ENCODE results near the gene KLHDC8A.
"Not testable (repeated sequence)": the region's sequence is repeated elsewhere in the genome, so short reads cannot be mapped to it uniquely, and the experiment has no call there.

The KLHDC8A gene, protein sequence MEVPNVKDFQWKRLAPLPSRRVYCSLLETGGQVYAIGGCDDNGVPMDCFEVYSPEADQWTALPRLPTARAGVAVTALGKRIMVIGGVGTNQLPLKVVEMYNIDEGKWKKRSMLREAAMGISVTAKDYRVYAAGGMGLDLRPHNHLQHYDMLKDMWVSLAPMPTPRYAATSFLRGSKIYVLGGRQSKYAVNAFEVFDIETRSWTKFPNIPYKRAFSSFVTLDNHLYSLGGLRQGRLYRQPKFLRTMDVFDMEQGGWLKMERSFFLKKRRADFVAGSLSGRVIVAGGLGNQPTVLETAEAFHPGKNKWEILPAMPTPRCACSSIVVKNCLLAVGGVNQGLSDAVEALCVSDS

DNA sequence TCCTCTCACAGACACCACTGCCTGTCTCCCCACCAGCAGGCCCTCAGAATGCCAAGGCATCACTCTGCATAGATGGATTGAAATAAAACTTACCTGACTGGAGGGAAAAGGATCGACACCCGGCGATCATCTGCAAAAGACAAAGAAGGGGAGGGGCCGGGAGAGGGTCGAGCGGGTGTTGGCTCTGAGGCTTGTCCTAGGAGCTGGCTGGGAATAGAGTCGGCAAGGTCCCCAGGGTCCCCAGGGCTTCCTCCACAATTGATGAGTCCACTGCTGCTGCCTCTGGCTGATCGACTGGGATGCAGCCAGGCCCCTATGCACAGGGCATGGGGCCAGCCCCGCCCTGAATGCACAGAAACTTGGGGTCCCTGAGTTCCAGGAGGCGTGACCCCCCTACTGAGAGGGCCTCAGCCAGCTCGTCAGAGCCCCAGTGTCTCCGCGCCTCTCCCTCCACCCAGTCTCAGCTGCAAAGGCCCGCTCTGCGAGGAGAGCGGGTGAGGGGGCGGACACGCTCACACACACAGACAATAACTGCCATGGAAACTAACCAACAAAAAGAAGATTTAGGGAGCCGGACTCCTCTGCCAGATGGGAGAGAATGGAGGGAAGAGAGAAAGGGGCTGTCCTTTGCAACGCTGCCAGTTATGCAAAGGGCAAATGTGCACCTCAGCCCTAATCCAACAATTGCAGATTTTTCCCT lies at the start of gene KLHDC8A:
KLHDC8A (minus strand) TSS at position 483 of the 700 bp plus-strand sequence. CDS start 13,318 bp downstream, outside the sequence.
- DNase-seq (ENCODE audit: low spot score): no peak

DNA sequence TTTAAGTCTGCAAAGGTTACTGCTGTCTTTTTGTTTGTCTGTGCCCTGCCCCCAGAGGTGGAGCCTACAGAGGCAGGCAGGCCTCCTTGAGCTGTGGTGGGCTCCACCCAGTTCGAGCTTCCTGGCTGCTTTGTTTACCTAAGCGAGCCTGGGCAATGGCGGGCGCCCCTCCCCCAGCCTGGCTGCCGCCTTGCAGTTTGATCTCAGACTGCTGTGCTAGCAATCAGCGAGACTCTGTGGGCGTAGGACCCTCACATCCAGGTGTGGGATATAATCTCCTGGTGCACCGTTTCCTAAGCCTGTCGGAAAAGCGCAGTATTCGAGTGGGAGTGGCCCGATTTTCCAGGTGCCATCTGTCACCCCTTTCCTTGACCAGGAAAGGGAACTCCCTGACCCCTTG lies 49.5 kb upstream of the KLHDC8A start:
- DNase-seq (ENCODE audit: low spot score): not testable (repeated sequence)

DNA sequence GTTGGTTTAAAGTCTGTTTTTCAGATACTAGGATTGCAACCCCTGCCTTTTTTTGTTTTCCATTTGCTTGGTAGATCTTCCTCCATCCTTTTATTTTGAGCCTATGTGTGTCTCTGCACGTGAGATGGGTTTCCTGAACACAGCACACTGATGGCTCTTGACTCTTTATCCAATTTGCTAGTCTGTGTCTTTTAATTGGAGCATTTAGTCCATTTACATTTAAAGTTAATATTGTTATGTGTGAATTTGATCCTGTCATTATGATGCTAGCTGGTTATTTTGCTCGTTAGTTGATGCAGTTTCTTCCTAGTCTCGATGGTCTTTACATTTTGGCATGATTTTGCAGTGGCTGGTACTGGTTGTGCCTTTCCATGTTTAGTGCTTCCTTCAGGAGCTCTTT lies 47.8 kb upstream of the KLHDC8A start:
- DNase-seq (ENCODE audit: low spot score): not testable (repeated sequence)

DNA sequence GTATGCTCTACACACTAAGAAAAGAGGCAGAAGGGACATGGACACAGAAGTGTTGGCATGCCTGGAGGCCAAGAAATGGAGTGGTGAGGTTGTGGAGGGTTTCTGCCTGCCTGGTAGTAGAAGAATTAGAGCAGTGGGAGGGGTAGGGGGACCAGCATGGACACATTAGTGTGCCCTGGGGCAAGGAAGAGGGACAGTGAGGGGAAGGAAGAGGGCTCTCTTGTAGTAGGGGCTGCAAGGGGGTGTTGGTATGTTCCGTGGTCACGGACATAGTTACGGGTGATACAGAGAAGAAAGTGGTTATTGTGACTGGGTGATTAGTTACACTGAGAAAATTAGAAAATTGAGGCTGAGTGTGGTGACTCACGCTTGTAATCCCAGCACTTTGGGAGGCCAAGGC lies 41.9 kb upstream of the KLHDC8A start:
- DNase-seq (ENCODE audit: low spot score): no peak

DNA sequence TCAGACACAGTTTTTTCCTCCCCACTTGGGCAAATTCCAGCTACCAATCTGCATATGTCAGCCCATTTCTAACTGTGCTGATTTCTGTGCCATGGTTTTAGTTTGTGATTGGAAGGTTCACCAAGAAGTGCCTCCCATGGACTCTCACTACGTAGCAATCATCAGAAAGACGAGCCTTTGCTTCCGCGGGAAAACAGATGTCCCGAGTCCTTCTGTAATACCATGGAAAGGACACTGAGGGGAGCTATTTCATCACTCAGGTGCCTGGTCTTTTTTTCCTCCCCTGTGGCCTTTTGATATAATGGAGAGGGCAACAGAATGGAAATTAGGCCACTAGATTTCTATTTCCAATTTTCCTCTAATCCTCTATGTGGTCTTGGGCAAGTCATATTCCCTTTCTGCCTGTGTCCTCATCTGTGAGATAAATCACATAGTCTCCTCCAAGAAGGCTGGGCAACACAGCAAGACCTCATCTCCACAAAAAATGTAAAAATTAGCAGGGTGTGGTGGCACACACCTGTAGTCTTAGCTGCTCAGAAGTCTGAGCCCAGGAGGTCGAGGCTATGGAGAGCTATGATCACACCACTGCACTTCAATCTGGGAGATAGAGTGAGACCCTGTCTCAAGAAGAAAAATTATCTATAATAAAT lies 40.4 kb upstream of the KLHDC8A start:
- DNase-seq (ENCODE audit: low spot score): peak; percentile 54

DNA sequence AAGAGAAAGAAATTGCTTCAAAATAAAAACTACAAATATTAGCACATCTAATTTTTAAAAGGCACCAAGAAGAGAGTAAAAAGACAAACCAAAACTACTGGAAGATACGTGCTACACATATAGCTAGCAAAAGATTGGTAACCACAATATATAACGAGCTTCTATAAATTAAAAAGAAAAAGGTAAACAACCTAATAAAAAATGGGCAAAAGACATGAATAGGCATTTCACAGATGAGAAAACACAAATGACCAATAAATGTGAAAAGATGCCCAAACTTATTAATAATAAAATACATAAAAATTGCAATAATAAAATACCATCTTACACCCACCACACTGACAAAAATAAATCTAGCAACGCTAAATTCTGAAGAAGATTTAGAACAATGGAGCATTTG lies 38.9 kb upstream of the KLHDC8A start:
- no peak for DNase-seq (ENCODE audit: low spot score)

DNA sequence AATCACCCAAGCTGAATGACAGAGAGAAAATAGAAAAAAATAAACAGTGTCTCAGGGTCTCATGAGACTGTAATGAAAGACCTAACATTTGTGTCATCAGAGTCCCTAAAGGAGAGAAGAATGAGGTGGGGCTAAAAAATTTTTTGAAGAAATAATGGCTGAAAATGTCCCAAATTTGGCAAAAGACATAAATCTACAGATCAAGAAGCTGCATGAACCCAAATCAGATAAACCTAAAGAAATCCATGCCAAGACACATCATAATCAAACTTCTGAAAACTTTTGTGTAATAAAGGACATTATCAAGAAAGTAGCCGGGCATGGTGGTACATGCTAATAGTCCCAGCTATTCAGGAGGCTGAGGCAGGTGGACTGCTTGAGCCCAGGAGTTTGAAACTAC lies 35.9 kb upstream of the KLHDC8A start:
- no peak for DNase-seq (ENCODE audit: low spot score)

DNA sequence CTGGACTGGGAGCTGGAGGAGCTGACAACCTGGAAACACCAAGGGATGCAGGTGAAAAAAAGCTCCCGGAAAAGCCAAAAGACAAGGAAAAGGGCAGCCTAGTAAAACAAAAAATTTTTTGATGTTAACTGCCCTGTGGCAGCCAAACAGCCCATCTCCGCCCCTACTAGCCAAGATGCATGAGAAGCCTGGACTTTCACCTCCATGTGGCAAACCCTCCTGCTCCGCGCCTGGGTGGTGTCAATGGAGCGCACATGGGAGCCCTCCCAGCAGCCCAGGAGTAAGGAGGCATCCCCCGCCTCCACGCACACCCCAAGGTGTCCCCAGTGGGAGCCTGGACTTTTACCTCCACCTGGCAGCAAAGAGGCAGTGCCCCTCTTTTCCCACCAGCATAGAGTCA lies 34.7 kb upstream of the KLHDC8A start:
- no peak for DNase-seq (ENCODE audit: low spot score)

DNA sequence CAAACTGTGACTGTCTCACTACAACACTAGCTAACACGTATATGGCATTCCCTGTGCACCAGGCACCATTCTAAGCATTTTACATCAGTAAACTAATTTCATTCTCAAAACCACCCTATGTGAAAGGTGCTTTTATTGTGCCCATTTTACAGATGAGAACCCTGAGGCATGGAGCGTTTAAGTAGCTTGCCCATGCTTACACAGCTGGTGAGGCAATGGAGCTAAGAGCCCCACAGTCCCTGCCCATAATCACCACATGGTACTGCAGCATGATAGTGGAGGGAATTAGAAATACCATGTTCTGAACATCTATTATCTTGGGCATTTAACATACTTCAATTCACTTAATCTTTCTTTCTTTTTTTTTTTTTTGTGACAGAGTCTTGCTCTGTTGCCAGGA lies 31.1 kb upstream of the KLHDC8A start:
- no peak for DNase-seq (ENCODE audit: low spot score)

DNA sequence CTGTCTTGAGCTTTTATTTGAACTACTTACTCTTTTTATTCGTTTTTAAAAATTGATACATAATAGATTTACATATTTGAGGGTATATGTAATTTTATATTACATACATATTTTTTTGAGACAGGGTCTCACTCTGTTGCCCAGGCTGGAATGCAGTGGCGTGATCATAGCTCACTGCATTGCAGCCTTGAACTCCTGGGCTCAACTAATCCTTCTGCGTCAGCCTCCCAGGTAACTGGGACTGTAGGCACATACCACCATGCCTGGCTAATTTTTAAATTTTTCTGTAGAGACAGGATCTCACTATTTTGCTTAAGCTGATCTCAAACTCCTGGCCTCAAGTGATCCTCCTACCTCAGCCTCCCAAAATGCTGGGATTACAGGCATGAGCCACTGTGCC lies 26.3 kb upstream of the KLHDC8A start:
- DNase-seq (ENCODE audit: low spot score): not testable (repeated sequence)

DNA sequence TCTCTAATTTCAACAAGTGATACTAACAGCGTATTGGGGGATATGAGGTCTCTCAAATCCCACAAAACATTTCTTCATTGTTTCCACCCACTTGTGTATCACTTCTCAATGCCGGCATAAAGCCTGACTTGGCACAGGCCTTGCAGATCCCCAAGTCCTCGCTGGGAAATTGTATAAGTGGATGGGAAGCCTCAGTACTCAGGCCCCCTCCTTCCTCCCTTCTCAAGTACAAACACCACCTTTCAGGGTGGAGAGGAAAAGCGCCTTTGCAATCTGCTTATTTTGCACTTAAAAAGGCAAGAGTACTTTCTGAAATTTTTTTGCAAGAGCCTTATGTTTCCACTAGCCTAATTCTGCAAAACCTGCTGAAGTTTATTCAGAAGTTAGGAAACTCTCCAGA lies 25.8 kb upstream of the KLHDC8A start:
- DNase-seq (ENCODE audit: low spot score): no peak

DNA sequence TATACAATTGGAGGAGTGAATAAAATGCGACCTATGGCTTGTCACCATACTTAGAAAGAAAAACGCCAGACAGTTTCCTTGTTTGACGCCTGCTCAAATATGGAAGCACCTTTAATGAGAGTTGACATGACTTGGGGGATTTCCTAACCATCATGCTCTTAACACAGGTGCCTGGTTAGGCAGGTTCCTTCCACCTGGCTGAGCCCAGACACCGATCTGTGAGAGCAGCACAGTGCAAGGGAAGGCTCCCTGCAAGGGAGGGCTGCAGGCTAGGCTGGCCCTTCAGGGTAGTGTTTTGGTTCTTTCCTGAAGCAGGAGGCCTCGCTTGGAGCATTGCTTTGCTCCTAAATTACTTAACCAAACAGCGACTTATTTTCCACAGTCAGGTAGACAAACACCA lies 24.6 kb upstream of the KLHDC8A start:
- no peak for DNase-seq (ENCODE audit: low spot score)

DNA sequence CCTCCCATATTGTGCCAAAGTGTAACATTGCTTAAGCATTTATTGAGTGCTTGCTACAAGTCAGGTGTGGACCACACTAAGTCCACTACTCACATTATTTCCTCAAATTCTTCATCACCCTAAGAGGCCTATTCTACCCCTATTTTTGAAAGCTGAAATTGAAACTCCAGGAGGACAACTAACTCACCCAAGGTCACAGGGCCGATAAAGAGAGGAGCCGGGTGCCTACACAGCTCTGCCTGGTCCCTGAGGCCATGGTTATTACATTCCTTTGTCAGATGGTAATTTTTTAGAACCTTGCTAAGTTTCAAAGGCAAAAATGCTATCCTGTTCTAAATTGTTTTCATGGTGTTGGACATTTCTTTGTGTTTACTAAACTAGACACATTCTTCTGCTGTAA lies 24.2 kb upstream of the KLHDC8A start:
- DNase-seq (ENCODE audit: low spot score): no peak

DNA sequence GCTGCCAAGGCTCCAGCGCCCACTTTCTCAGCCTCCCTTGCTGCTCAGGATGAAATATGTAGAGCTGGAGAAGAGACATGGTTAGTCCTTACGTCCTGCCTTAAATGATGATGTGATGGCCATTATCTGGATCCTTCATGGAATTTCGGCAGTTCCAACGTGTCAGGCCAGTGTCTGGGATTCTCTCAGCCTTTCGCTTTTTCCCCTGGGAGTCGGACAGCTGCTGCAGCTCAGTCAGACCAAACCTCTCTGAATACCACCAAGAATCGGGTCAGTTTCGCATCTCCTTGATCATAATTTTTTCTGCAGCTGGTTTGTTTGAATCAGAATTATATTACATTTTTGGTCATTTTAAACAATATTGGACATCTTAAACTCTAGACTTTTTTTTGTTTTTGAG lies 22.3 kb upstream of the KLHDC8A start:
- DNase-seq (ENCODE audit: low spot score): no peak

DNA sequence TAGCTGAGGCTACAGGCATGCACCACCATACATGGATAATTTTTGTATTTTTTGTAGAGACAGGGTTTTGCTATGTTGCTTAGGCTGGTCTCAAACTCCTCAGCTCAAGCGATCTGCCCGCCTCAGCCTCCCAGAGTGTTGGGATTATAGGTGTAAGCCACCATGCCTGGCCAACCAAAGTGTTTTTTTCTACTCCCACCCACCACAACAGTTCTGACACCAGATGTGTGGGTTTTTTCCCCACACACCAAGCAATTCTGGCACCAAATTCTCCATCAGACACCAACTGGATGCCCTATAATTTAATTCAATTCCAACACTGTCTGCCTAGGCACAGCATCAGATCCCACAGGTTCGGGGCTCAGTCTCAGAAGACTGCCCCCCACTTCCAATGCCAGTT lies 20.6 kb upstream of the KLHDC8A start:
- no peak for DNase-seq (ENCODE audit: low spot score)

DNA sequence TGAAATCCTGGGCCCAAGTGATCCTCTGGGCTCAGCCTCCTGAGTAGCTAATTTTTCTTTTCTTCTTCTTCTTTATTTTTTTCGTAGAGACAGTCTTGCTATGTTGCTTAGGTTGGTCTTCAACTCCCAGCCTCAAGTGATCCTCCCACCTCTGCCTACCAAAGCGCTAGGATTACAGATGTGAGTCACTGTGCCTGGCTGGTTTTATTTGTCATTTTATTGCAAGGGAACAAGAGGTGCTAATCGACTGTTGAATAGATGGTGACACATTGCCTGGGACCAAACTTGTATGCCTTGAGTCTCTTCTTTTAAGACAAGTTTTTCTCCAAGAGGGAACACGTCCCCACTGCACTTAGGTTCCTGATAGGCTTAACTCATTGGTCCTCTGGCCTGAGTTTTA lies 20.0 kb upstream of the KLHDC8A start:
- no peak for DNase-seq (ENCODE audit: low spot score)

DNA sequence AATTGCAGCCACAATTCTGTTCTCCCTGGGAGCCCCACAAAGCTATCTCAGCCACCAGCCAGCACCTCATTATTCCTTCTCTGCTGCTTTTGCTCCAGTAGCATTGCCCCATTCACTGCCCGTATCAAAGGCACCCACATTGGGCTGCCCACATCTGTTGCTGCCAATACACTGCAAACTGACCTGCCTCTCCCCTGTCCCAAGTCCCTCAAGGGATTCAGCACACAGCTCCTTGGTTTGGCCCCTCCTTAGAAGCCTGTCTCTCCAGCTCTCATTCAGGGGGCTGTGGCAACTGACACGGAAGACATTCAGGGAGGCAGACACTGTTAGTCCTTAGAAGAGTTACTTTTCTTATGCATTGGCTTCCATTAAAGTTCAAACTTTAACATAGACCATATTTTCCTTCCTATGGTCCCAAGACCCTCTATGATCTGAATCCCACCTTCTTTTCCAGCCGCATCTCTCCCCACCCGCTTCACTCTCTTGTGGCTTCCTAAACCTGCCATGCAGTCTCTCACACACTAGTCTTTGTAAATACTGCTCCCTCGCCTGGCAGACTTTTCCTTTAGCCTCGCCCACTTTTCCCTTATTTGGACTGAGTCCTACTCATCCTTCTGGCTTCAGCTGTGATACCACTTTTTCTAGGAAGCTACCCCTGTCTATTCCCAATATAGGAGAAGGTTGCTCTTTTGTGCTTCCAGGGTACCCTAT lies 19.3 kb upstream of the KLHDC8A start:
- DNase-seq (ENCODE audit: low spot score): no peak

DNA sequence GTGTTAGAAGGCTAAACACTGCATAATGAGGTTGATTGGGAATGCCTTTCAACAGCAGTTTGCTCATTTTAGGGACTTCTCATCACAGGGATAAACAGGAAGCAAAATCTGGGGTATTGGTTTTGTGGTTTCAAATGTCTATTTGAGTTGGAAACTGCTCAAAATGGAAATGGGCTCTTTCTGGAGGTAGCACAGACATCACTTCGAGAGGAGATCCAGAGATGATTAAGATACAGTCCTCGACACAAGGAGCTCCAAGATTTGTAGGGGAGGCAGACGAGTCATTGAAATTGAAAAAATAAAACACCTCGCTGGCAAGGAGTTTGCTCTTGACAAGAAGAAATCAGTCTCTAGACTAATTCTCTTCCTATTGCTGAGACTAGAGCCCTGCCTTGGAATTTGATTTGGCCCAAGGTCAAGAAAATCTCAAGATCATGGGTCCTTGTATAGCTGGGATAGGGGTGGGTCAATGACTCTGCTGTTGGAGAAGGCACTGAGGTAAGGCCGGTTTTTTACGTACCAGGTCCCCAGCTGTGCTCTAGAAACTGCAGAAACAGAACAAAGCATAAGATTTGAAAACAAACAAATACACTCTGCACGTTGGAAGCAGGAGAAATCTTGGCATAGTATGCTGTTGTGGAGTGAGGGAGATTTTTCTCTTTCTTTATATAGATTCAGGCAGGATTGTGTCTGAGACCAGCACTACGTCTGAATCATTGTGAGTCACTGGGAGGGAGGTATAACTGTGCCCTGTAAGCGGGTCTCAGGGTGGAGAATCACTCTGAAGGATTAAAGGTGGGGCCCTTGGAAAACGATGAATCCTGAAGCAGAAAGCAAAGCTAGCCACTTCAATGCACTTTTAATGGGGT lies 17.7 kb upstream of the KLHDC8A start:
- DNase-seq (ENCODE audit: low spot score): no peak

DNA sequence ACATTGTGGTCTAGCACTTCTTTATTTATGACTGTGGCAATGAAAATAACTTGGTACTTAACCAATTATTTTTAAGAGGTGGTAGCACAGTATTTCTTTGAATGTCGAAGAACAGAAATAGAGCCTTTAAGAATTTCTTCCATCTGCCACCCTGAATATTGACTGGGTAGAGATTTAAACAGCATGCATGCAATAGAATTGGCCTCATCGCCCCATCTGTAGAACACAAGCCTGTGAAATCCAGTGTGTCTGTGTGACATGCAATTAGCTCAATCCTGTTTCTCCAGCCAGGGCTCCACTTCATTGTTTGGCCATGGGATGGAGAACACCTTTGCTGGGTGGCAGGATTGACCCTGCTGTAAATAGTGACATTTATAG lies 17.1 kb upstream of the KLHDC8A start:
- no peak for DNase-seq (ENCODE audit: low spot score)

DNA sequence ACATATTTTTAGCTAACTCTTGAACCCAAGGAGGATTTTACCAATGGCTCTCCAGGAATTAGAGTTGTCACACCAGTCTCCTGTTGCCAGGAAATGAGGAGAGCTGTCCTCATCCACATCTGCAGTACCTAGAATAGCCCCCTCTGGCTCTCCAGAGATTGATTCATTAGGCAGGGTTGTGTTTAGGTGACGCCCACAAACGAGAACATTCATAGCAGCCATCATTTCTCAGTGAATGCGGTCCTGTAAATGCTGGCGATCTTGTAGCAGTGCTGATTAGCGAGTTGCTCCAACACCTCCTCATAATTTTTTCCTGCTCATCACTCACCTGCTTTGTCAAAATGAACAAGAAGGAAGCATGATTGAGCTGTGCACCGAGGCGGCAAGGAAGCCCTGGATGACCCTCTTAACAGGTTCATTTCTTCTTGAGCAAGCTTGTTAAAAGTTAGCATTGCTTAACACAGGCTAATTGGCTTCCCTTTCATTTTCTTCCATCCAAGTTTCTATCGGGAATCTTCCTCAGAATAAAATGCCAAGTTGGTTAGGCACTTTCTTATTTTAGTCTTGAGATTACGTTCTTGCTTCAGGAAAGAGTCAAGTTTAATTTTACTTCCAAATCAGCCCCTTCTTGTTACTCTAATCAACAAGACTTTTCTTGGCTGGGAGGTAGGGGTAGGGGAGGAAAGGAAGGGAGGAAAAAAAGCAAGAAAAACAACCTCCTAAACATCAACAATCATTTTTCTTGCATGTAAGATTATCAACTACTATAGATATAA lies 16.5 kb upstream of the KLHDC8A start:
- DNase-seq (ENCODE audit: low spot score): no peak
